HEK293 (cell line): ENCODE results near the gene ABHD14A.

Source experiments
- CTCF ChIP-seq: fragments of 450-650 bp; formaldehyde crosslinking; IDR thresholded peaks from 2 replicates; pipeline ENCODE4 v1.5.1; 2016; ENCODE audit warnings: missing biosample characterization, missing genetic modification characterization
- GFI1B ChIP-seq: fragments of 450-650 bp; formaldehyde crosslinking; IDR thresholded peaks from 2 replicates; pipeline ENCODE4 v1.5.1; 2016; ENCODE audit warnings: missing biosample characterization, missing genetic modification characterization
- KLF16 ChIP-seq: fragments of 450-650 bp; formaldehyde crosslinking; IDR thresholded peaks from 2 replicates; pipeline ENCODE4 v1.5.1; 2017; ENCODE audit warnings: missing biosample characterization, missing genetic modification characterization
- KLF8 ChIP-seq: fragments of 450-650 bp; formaldehyde crosslinking; IDR thresholded peaks from 2 replicates; pipeline ENCODE4 v1.5.1; 2016; ENCODE audit warnings: missing biosample characterization, missing genetic modification characterization
- REPIN1 ChIP-seq: fragments of 450-650 bp; formaldehyde crosslinking; IDR thresholded peaks from 2 replicates; pipeline ENCODE4 v1.5.1; 2017; ENCODE audit warnings: missing biosample characterization, missing genetic modification characterization, low read depth
- YY1 ChIP-seq: fragments of 450-650 bp; formaldehyde crosslinking; IDR thresholded peaks from 2 replicates; pipeline ENCODE4 v1.5.1; 2018; ENCODE audit warnings: missing biosample characterization, missing genetic modification characterization
- ZBTB7A ChIP-seq: fragments of 450-650 bp; formaldehyde crosslinking; IDR thresholded peaks from 2 replicates; pipeline ENCODE4 v1.5.1; 2016; ENCODE audit warnings: low read depth, missing biosample characterization, missing genetic modification characterization
- ZNF112 ChIP-seq: fragments of 450-650 bp; formaldehyde crosslinking; IDR thresholded peaks from 2 replicates; pipeline ENCODE4 v1.5.0; 2017; ENCODE audit warnings: missing biosample characterization, missing genetic modification characterization
- ZNF18 ChIP-seq: fragments of 450-650 bp; formaldehyde crosslinking; IDR thresholded peaks from 2 replicates; pipeline ENCODE4 v1.5.1; 2016; ENCODE audit warnings: missing biosample characterization, missing genetic modification characterization
- ZNF354C ChIP-seq: fragments of 450-650 bp; formaldehyde crosslinking; IDR thresholded peaks from 2 replicates; pipeline ENCODE4 v1.5.1; 2016; ENCODE audit warnings: missing biosample characterization, missing genetic modification characterization, low read depth, borderline replicate concordance

DNA sequence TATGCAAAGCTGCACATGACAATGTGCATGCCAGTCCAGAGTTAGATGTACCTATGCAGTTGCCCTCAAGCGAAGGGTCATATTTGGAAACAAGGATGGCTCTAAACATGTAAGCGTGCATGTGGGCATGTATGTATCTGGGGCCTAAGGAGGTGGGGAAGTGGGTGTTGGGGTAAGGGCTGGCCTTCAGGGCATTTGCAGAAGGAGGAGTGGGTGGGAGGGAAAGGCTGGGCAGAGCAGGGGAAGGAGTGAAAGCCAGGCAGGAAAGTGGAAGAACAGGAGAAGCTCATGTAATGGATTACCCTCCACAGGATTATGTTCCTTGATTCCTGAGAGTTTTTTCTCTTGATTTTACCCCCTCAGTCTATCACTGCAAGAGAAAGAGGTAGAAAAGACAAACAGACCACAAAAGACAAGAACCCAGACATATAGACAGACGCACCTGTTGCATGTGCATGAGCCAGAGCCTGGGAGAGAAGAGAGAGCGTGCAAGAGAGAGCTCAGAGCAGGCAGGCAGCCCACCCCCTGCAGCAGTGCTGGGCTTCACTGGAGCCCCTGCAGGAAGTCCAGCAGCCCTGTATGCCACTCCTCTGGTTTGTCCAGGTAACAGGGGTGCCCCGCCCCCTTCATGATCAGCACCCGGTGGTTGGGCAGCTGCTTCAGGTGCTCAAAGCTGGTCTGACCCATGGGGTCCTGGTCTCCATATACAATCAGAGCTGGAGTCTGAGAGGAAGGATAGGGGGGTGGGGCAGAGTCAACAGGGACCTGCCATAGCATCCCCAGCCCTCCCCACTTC, 5.8 kb upstream of the ABHD14A start:
- TF ChIP-seq CTCF (tag by site-specific recombination): no peak
- TF ChIP-seq ZNF112 (tag by site-specific recombination): no peak
- TF ChIP-seq ZNF354C (tag by site-specific recombination): no peak
- TF ChIP-seq REPIN1 (tag by site-specific recombination): no peak
- no peak for TF ChIP-seq KLF8
- TF ChIP-seq GFI1B (tag by site-specific recombination): no peak
- no peak for TF ChIP-seq YY1 (tag by site-specific recombination)
- TF ChIP-seq KLF16 (tag by site-specific recombination): no peak
- no peak for TF ChIP-seq ZBTB7A (tag by site-specific recombination)
- TF ChIP-seq ZNF18: no peak
